HepG2 (cell line): ENCODE data around the gene ARPC1B. TPM values are rescaled to one million over a fixed set of nuclear protein-coding genes. Genes with fewer than 3 reads are reported as not detected.
A peak's percentile ranks its signal among the peaks of the same experiment; 100 is the strongest.

Experiments used
- CC2D1A ChIP-seq: sonication (generic); formaldehyde crosslinking; IDR thresholded peaks from 2 replicates; pipeline ENCODE4 v1.8.1; 2023; ENCODE audit warnings: mild to moderate bottlenecking, missing genetic modification reagents
- CHD4 ChIP-seq: fragments of 200-600 bp; sonication (generic); IDR thresholded peaks from 2 replicates; pipeline ENCODE4 v1.7.0; 2017; ENCODE audit warnings: mild to moderate bottlenecking, low read length, borderline replicate concordance
- FOXC1 ChIP-seq: sonication (generic); formaldehyde crosslinking; IDR thresholded peaks from 2 replicates; pipeline ENCODE4 v1.8.0; 2022; ENCODE audit warnings: mild to moderate bottlenecking, missing genetic modification reagents, borderline replicate concordance
- RFX3 ChIP-seq: IDR thresholded peaks from 2 replicates; pipeline ENCODE4 v1.6.1; 2016; ENCODE audit warnings: missing biosample characterization, missing genetic modification reagents
- ZNF205 ChIP-seq: IDR thresholded peaks from 2 replicates; pipeline ENCODE4 v1.6.1; 2018; ENCODE audit warnings: missing biosample characterization, missing genetic modification reagents
- ZNF546 ChIP-seq: sonication (generic); formaldehyde crosslinking; conservative IDR thresholded peaks from 2 replicates; pipeline ENCODE4 v1.8.1; 2023; ENCODE audit warnings: mild to moderate bottlenecking, missing genetic modification reagents
- ZNF567 ChIP-seq: sonication (generic); formaldehyde crosslinking; IDR thresholded peaks from 2 replicates; pipeline ENCODE4 v1.8.1; 2023; ENCODE audit warnings: mild to moderate bottlenecking, missing genetic modification reagents, borderline replicate concordance
- ZNF570 ChIP-seq: sonication (generic); formaldehyde crosslinking; IDR thresholded peaks from 2 replicates; pipeline ENCODE4 v1.4.0; 2020; ENCODE audit warnings: mild to moderate bottlenecking, missing genetic modification reagents, borderline replicate concordance
- ZNF766 ChIP-seq: sonication (generic); formaldehyde crosslinking; IDR thresholded peaks from 2 replicates; pipeline ENCODE4 v1.5.0; 2020; ENCODE audit warnings: missing genetic modification reagents, borderline replicate concordance
- ZNF782 ChIP-seq: sonication (generic); formaldehyde crosslinking; IDR thresholded peaks from 2 replicates; pipeline ENCODE4 v1.4.0; 2020; ENCODE audit warnings: missing genetic modification reagents, mild to moderate bottlenecking, borderline replicate concordance
- ZNF883 ChIP-seq: sonication (generic); formaldehyde crosslinking; IDR thresholded peaks from 2 replicates; pipeline ENCODE4 v1.5.1; 2020; ENCODE audit warnings: mild to moderate bottlenecking, missing genetic modification reagents; ENCODE audit errors: not compliant biosample characterization
- polyA plus RNA-seq, 8 experiments: library from polyadenylated mRNA; depleted of rRNA in 3 of 8; stranded (reverse) in 7 of 8; unstranded in 1 of 8; fragments of >200 nt; fragmentation: Illumina TruSeq in 4 of 8; extraction: Trizol in 4 of 8; gene quantifications; 2 replicates each; pipeline versions ENCODE4 v1.2.1 to v1.2.3, GENCODE V29; 2011 to 2016; ENCODE audit warnings: low read depth in 4 of 8, missing spikeins in 1 of 8, mixed read lengths in 1 of 8; ENCODE audit not compliant: insufficient read depth in 1 of 8
- total RNA-seq, 5 experiments: library from RNA; depleted of rRNA; stranded (reverse); fragments of >200 nt; fragmentation: Illumina TruSeq; extraction: Trizol; gene quantifications; 2 replicates each; pipeline ENCODE4 v1.2.3, GENCODE V29; 2016; ENCODE audit warnings: low read depth in 1 of 5
- TF ChIP-seq, protein P1 (sequence below): sonication (generic); formaldehyde crosslinking; IDR thresholded peaks from 2 replicates; pipeline ENCODE4 v1.5.0; 2020; ENCODE audit warnings: mild to moderate bottlenecking, missing genetic modification reagents
- TF ChIP-seq, protein P2 (sequence below): sonication (generic); formaldehyde crosslinking; IDR thresholded peaks from 2 replicates; pipeline ENCODE4 v1.8.0; 2022; ENCODE audit warnings: mild to moderate bottlenecking, missing genetic modification reagents, moderate library complexity
- TF ChIP-seq, protein P3 (sequence below): sonication (generic); formaldehyde crosslinking; IDR thresholded peaks from 2 replicates; pipeline ENCODE4 v1.8.1; 2023; ENCODE audit warnings: mild to moderate bottlenecking, missing genetic modification reagents
- TF ChIP-seq, protein P4 (sequence below): IDR thresholded peaks from 2 replicates; pipeline ENCODE4 v1.6.1; 2016; ENCODE audit warnings: missing genetic modification reagents, missing compliant biosample characterization

ARPC1B gene
- total and polyA plus RNA-seq, 2 of the 13 experiments (the other 11 are each of a cell fraction or from before 2014, with no cell fraction given), result 72.9 to 89.1 TPM

DNA sequence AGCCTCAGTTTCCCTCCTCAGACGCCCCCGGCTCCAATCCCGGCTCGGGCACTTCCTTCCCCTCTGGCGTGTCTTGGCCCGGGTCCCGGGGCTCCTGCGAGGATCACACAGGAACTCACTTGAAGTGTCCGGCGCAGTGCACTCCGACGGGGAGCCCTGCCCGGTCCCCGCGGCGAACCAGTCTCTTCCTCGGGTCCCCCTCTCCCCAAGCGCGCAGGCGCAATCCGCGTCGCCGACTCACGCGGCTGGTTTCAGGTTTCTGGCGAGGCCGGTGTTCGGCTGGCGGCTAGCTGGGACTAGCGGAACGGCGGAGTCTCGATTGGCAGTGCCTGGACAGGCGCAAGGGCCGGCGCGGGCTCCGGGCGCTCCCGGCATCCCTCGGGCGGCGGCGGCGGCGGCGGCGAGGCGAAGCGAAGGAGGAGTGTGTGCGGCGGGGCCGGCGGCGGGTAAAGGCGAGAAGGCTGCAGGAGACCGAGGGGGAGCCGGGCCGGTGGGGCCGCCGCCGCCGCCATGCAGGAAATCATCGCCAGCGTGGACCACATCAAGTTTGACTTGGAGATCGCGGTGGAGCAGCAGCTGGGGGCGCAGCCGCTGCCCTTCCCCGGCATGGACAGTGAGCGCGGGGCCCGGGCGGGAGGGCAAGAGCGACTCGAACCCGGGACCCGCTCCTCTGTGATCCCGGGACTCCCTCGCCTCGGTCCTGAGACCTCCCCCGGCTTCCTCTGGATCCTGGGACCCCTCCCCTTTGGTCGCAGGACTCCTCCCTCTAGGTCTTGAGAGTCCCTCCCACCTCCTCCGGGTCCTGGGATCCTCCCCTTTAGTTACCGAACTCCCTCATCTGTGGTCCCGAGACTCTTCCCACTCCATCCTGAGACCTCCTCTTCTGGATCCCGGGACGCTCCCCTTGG, 64.3 kb downstream of the ARPC1B start, which contains the start of the genes CPSF4 and PTCD1 (continued):
- TF ChIP-seq, protein P1, sequence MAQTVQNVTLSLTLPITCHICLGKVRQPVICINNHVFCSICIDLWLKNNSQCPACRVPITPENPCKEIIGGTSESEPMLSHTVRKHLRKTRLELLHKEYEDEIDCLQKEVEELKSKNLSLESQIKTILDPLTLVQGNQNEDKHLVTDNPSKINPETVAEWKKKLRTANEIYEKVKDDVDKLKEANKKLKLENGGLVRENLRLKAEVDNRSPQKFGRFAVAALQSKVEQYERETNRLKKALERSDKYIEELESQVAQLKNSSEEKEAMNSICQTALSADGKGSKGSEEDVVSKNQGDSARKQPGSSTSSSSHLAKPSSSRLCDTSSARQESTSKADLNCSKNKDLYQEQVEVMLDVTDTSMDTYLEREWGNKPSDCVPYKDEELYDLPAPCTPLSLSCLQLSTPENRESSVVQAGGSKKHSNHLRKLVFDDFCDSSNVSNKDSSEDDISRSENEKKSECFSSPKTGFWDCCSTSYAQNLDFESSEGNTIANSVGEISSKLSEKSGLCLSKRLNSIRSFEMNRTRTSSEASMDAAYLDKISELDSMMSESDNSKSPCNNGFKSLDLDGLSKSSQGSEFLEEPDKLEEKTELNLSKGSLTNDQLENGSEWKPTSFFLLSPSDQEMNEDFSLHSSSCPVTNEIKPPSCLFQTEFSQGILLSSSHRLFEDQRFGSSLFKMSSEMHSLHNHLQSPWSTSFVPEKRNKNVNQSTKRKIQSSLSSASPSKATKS (CRISPR knock-in tag), result 0 out of 2 replicates have a peak, but pooled peaks have one; percentile 12
- TF ChIP-seq CHD4, result no peak
- TF ChIP-seq, protein P2, sequence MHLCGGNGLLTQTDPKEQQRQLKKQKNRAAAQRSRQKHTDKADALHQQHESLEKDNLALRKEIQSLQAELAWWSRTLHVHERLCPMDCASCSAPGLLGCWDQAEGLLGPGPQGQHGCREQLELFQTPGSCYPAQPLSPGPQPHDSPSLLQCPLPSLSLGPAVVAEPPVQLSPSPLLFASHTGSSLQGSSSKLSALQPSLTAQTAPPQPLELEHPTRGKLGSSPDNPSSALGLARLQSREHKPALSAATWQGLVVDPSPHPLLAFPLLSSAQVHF, result 0 out of 2 replicates have a peak, but pooled peaks have one; percentile 50
- no peak; the same call in 1 of the 2 replicates for TF ChIP-seq ZNF567 (CRISPR knock-in tag)
- TF ChIP-seq ZNF766, result 0 out of 2 replicates have a peak, but pooled peaks have one; percentile 29
- TF ChIP-seq, protein P3, sequence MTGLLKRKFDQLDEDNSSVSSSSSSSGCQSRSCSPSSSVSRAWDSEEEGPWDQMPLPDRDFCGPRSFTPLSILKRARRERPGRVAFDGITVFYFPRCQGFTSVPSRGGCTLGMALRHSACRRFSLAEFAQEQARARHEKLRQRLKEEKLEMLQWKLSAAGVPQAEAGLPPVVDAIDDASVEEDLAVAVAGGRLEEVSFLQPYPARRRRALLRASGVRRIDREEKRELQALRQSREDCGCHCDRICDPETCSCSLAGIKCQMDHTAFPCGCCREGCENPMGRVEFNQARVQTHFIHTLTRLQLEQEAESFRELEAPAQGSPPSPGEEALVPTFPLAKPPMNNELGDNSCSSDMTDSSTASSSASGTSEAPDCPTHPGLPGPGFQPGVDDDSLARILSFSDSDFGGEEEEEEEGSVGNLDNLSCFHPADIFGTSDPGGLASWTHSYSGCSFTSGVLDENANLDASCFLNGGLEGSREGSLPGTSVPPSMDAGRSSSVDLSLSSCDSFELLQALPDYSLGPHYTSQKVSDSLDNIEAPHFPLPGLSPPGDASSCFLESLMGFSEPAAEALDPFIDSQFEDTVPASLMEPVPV (CRISPR knock-in tag), result peak; percentile 77; the same call in 1 of the 2 replicates
- no peak for TF ChIP-seq RFX3 (CRISPR knock-in tag)
- no peak; the same call in 1 of the 2 replicates for TF ChIP-seq CC2D1A (CRISPR knock-in tag)
- peak; percentile 80 for TF ChIP-seq FOXC1 (CRISPR knock-in tag)
- 0 out of 2 replicates have a peak, but pooled peaks have one; percentile 15 for TF ChIP-seq ZNF205 (CRISPR knock-in tag)
- peak; percentile 42 for TF ChIP-seq ZNF883 (CRISPR knock-in tag)
- no peak; the same call in 1 of the 2 replicates for TF ChIP-seq ZNF782
- no peak for TF ChIP-seq ZNF570 (CRISPR knock-in tag)
- TF ChIP-seq, protein P4, sequence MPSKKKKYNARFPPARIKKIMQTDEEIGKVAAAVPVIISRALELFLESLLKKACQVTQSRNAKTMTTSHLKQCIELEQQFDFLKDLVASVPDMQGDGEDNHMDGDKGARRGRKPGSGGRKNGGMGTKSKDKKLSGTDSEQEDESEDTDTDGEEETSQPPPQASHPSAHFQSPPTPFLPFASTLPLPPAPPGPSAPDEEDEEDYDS (CRISPR knock-in tag), result peak; percentile 48; the same call in 1 of the 2 replicates
- TF ChIP-seq ZNF546 (CRISPR knock-in tag), result no peak; the same call in 1 of the 2 replicates
